ENCODE results near the gene GALNT18. TPM values are rescaled to one million over a fixed set of nuclear protein-coding genes. Genes with fewer than 3 reads are reported as not detected.

GALNT18 gene
- total and polyA plus RNA-seq, 2 experiments from 2014 or later: 4.3 to 10.8 TPM

GRCh38 chr11:11292839-11293238, 329.0 kb downstream of the GALNT18 start:
- H3K27ac Mint-ChIP-seq: no peak overlapping the region

More at GRCh38 chr11:11292839-11293238, 329.0 kb downstream of the GALNT18 start:
- H3K79me2 ChIP-seq (replicated peaks; ENCODE audit: insufficient read depth): no peaks in the 10 kb centered on the region
- no peak overlapping the region for H3K4me2 ChIP-seq
- Mint-ChIP-seq H3K27me3 (ENCODE audit: insufficient read depth, low read depth, poor library complexity) (peaks cover 7% of the 10 kb centered on the region), H3K9me3 (no peaks in the 10 kb centered on the region), H3K4me3 (no peak overlapping the region), H3K36me3 (ENCODE audit: low read depth) (no peaks in the 10 kb centered on the region; the same call in 2 of the 3 replicates), H3K4me1 (no peaks in the 10 kb centered on the region)
- ATAC-seq (no peak), DNase-seq (ENCODE audit: low spot score) (no peak)
- no peak for TF ChIP-seq ZNF462 (CRISPR knock-in tag; IDR thresholded peaks at IDR 0.05)
- no peak for TF ChIP-seq STAT1 (IDR thresholded peaks at IDR 0.05; ENCODE audit: unreplicated experiment)
- no peak for TF ChIP-seq POLR2AphosphoS5 (IDR thresholded peaks at IDR 0.05; ENCODE audit: low read depth)
- TF ChIP-seq EZH2 (IDR thresholded peaks at IDR 0.05; ENCODE audit: low read depth, unreplicated experiment): no peak
- TF ChIP-seq NANOG (IDR thresholded peaks at IDR 0.05; ENCODE audit: borderline replicate concordance): no peak
- TF ChIP-seq ETS1 (IDR thresholded peaks at IDR 0.05): no peak
- no peak for TF ChIP-seq REST (IDR thresholded peaks at IDR 0.05; ENCODE audit: unreplicated experiment)
- no peak for TF ChIP-seq CTCF (conservative IDR thresholded peaks at IDR 0.05; ENCODE audit: low read depth in 2 of 2)
- TF ChIP-seq ZNF331 (CRISPR knock-in tag; IDR thresholded peaks at IDR 0.05; ENCODE audit: low read depth): no peak
- no peak for TF ChIP-seq ZNF114 (CRISPR knock-in tag; IDR thresholded peaks at IDR 0.05)
- TF ChIP-seq EZH2phosphoT487 (IDR thresholded peaks at IDR 0.05; ENCODE audit: unreplicated experiment): no peak
- no peak for TF ChIP-seq CREB1 (CRISPR knock-in tag; IDR thresholded peaks at IDR 0.05; ENCODE audit: low read depth)
- TF ChIP-seq JUNB (IDR thresholded peaks at IDR 0.05; ENCODE audit: unreplicated experiment): no peak
- H4K20me1 ChIP-seq (replicated peaks; ENCODE audit: insufficient read depth): no peaks in the 10 kb centered on the region
- H3K27me3 ChIP-seq (ENCODE audit: insufficient read depth): no peaks in the 10 kb centered on the region
- no peaks in the 10 kb centered on the region for H3K36me3 ChIP-seq (ENCODE audit: insufficient read depth)
- H3K4me1 ChIP-seq (ENCODE audit: insufficient read depth): no peaks in the 10 kb centered on the region
- no peak overlapping the region for H3K4me3 ChIP-seq
- H3K9me2 ChIP-seq (ENCODE audit: insufficient read depth): peaks cover 4% of the 10 kb centered on the region
- H3F3A ChIP-seq (replicated peaks; ENCODE audit: low read depth): no peaks in the 10 kb centered on the region
- no peak overlapping the region for H2AFZ ChIP-seq
- no peak overlapping the region for H3K27ac ChIP-seq (ENCODE audit: low read depth)
